Activated naive CD8-positive, alpha-beta T cell treated with anti-CD3 and anti-CD28 coated beads, Interleukin-2, amount 50 U/mL, for 24 hours (primary cell): ENCODE measurements around the gene EVC2.
"Not testable (repeated sequence)": the region's sequence is repeated elsewhere in the genome, so short reads cannot be mapped to it uniquely, and the experiment has no call there.

ENCODE experiments used
- ATAC-seq: fragments of 150-1000 bp; cut with Tn5 transposase; one replicate; pipeline ENCODE4 v1.10.0; 2021
- DNase-seq: peaks from one replicate; pipeline ENCODE4 v3.0.0; 2021
- H3K27ac Mint-ChIP-seq: one replicate; pipeline ENCODE4 v1.8.0; 2021; ENCODE audit warnings: mild to moderate bottlenecking, mixed read lengths
- H3K27me3 Mint-ChIP-seq: one replicate; pipeline ENCODE4 v1.8.0; 2021; ENCODE audit warnings: mixed read lengths
- H3K36me3 Mint-ChIP-seq: one replicate; pipeline ENCODE4 v1.8.0; 2021; ENCODE audit warnings: low read depth, mixed read lengths
- H3K4me1 Mint-ChIP-seq: one replicate; pipeline ENCODE4 v1.8.0; 2021; ENCODE audit warnings: mixed read lengths
- H3K4me3 Mint-ChIP-seq: one replicate; pipeline ENCODE4 v1.8.0; 2021; ENCODE audit warnings: mild to moderate bottlenecking, moderate library complexity, mixed read lengths
- H3K9me3 Mint-ChIP-seq: one replicate; pipeline ENCODE4 v1.8.0; 2021; ENCODE audit warnings: mixed read lengths

Gene EVC2

GRCh38 chr4:5619913-5620625 is 88.3 kb downstream of the EVC2 start:
- no peaks in the 10 kb centered on the region for H3K4me1 Mint-ChIP-seq
- no peak for ATAC-seq
- H3K27ac Mint-ChIP-seq = no peak overlapping the region
- H3K9me3 Mint-ChIP-seq = peaks cover 4% of the 10 kb centered on the region
- peaks cover 2% of the 10 kb centered on the region for H3K27me3 Mint-ChIP-seq
- H3K4me3 Mint-ChIP-seq = no peak overlapping the region
- no peaks in the 10 kb centered on the region for H3K36me3 Mint-ChIP-seq
- no peak for DNase-seq

GRCh38 chr4:5618051-5618960 is 90.1 kb downstream of the EVC2 start:
- Mint-ChIP-seq H3K27ac (no peak overlapping the region), H3K4me3 (no peak overlapping the region), H3K9me3 (no peaks in the 10 kb centered on the region), H3K36me3 (no peaks in the 10 kb centered on the region), H3K4me1 (no peaks in the 10 kb centered on the region), H3K27me3 (no peaks in the 10 kb centered on the region)
- ATAC-seq (no peak), DNase-seq (no peak)

GRCh38 chr4:5616331-5616950 is 91.9 kb downstream of the EVC2 start:
- no peaks in the 10 kb centered on the region for H3K4me1 Mint-ChIP-seq
- H3K27me3 Mint-ChIP-seq = no peaks in the 10 kb centered on the region
- H3K27ac Mint-ChIP-seq = no peak overlapping the region
- no peak for DNase-seq
- no peak overlapping the region for H3K4me3 Mint-ChIP-seq
- H3K36me3 Mint-ChIP-seq = no peaks in the 10 kb centered on the region
- no peaks in the 10 kb centered on the region for H3K9me3 Mint-ChIP-seq
- no peak for ATAC-seq

GRCh38 chr4:5615496-5616075 is 92.8 kb downstream of the EVC2 start:
- Mint-ChIP-seq H3K36me3 (no peaks in the 10 kb centered on the region), H3K4me3 (no peak overlapping the region), H3K4me1 (no peaks in the 10 kb centered on the region), H3K27ac (peak overlapping the region; percentile 36), H3K9me3 (no peaks in the 10 kb centered on the region), H3K27me3 (no peaks in the 10 kb centered on the region)
- DNase-seq (no peak), ATAC-seq (no peak)

GRCh38 chr4:5611750-5612149 is 96.6 kb downstream of the EVC2 start:
- ATAC-seq = no peak
- no peak overlapping the region for H3K27ac Mint-ChIP-seq
- no peaks in the 10 kb centered on the region for H3K4me1 Mint-ChIP-seq
- peaks cover 2% of the 10 kb centered on the region for H3K27me3 Mint-ChIP-seq
- no peak overlapping the region for H3K4me3 Mint-ChIP-seq
- no peak for DNase-seq
- H3K9me3 Mint-ChIP-seq = no peaks in the 10 kb centered on the region
- H3K36me3 Mint-ChIP-seq = no peaks in the 10 kb centered on the region

GRCh38 chr4:5609306-5610007 is 98.9 kb downstream of the EVC2 start:
- DNase-seq (no peak), ATAC-seq (no peak)
- H3K36me3 Mint-ChIP-seq = no peaks in the 10 kb centered on the region
- no peak overlapping the region for H3K27ac Mint-ChIP-seq
- H3K4me3 Mint-ChIP-seq = no peak overlapping the region
- peaks cover 2% of the 10 kb centered on the region for H3K27me3 Mint-ChIP-seq
- no peaks in the 10 kb centered on the region for H3K4me1 Mint-ChIP-seq
- no peaks in the 10 kb centered on the region for H3K9me3 Mint-ChIP-seq

- not testable (repeated sequence) for H3K36me3 Mint-ChIP-seq, H3K27ac Mint-ChIP-seq, H3K4me1 Mint-ChIP-seq, DNase-seq, ATAC-seq, H3K27me3 Mint-ChIP-seq, H3K4me3 Mint-ChIP-seq
- peaks cover 18% of the 10 kb centered on the region for H3K9me3 Mint-ChIP-seq
Observed at GRCh38 chr4:5593828-5594227, 114.5 kb downstream of the EVC2 start.

- no peak for DNase-seq
- H3K9me3 Mint-ChIP-seq = peaks cover 28% of the 10 kb centered on the region
- no peaks in the 10 kb centered on the region for H3K4me1 Mint-ChIP-seq
- H3K27me3 Mint-ChIP-seq = peaks cover 3% of the 10 kb centered on the region
- H3K4me3 Mint-ChIP-seq = no peak overlapping the region
- no peak overlapping the region for H3K27ac Mint-ChIP-seq
- H3K36me3 Mint-ChIP-seq = peaks cover 2% of the 10 kb centered on the region
- no peak for ATAC-seq
Observed at GRCh38 chr4:5592272-5592671, 116.1 kb downstream of the EVC2 start.

GRCh38 chr4:5589495-5589894 is 118.9 kb downstream of the EVC2 start:
- ATAC-seq = no peak
- Mint-ChIP-seq H3K4me1 (no peaks in the 10 kb centered on the region), H3K4me3 (no peak overlapping the region), H3K27ac (no peak overlapping the region), H3K27me3 (peaks cover 3% of the 10 kb centered on the region), H3K36me3 (peaks cover 2% of the 10 kb centered on the region), H3K9me3 (peaks cover 24% of the 10 kb centered on the region)
- DNase-seq = no peak

- H3K27me3 Mint-ChIP-seq = peaks cover 3% of the 10 kb centered on the region
- no peak overlapping the region for H3K4me3 Mint-ChIP-seq
- peaks cover 19% of the 10 kb centered on the region for H3K9me3 Mint-ChIP-seq
- no peak overlapping the region for H3K27ac Mint-ChIP-seq
- ATAC-seq (no peak), DNase-seq (no peak)
- H3K4me1 Mint-ChIP-seq = no peaks in the 10 kb centered on the region
- peaks cover 2% of the 10 kb centered on the region for H3K36me3 Mint-ChIP-seq
Observed at GRCh38 chr4:5588046-5588445, 120.3 kb downstream of the EVC2 start.

- H3K4me3 Mint-ChIP-seq = no peak overlapping the region
- H3K4me1 Mint-ChIP-seq = no peaks in the 10 kb centered on the region
- ATAC-seq (no peak), DNase-seq (no peak)
- peaks cover 2% of the 10 kb centered on the region for H3K9me3 Mint-ChIP-seq
- no peaks in the 10 kb centered on the region for H3K27me3 Mint-ChIP-seq
- no peaks in the 10 kb centered on the region for H3K36me3 Mint-ChIP-seq
- H3K27ac Mint-ChIP-seq = no peak overlapping the region
Observed at GRCh38 chr4:5575941-5576340, 132.4 kb downstream of the EVC2 start.

GRCh38 chr4:5574386-5574785 is 134.0 kb downstream of the EVC2 start:
- no peaks in the 10 kb centered on the region for H3K9me3 Mint-ChIP-seq
- no peak for DNase-seq
- no peak overlapping the region for H3K4me3 Mint-ChIP-seq
- no peak overlapping the region for H3K27ac Mint-ChIP-seq
- no peaks in the 10 kb centered on the region for H3K36me3 Mint-ChIP-seq
- no peaks in the 10 kb centered on the region for H3K4me1 Mint-ChIP-seq
- no peaks in the 10 kb centered on the region for H3K27me3 Mint-ChIP-seq
- no peak for ATAC-seq

- H3K4me3 Mint-ChIP-seq = no peak overlapping the region
- no peak overlapping the region for H3K27ac Mint-ChIP-seq
- H3K9me3 Mint-ChIP-seq = no peaks in the 10 kb centered on the region
- ATAC-seq (no peak), DNase-seq (no peak)
- H3K36me3 Mint-ChIP-seq = no peaks in the 10 kb centered on the region
- no peaks in the 10 kb centered on the region for H3K4me1 Mint-ChIP-seq
- H3K27me3 Mint-ChIP-seq = no peaks in the 10 kb centered on the region
Observed at GRCh38 chr4:5573965-5574364, 134.4 kb downstream of the EVC2 start.

GRCh38 chr4:5572751-5573150 is 135.6 kb downstream of the EVC2 start:
- Mint-ChIP-seq H3K4me3 (no peak overlapping the region), H3K27ac (no peak overlapping the region), H3K36me3 (no peaks in the 10 kb centered on the region), H3K9me3 (no peaks in the 10 kb centered on the region), H3K4me1 (no peaks in the 10 kb centered on the region), H3K27me3 (no peaks in the 10 kb centered on the region)
- no peak for DNase-seq
- ATAC-seq = no peak
